WI38 (cell line): ENCODE data around the gene DMRTB1.

Source experiments
- H3K4me3 ChIP-seq: 2 replicates; pipeline ENCODE4 v1.5.1; 2011; ENCODE audit warnings: low read depth, mild to moderate bottlenecking, control low read depth, low read length
- CTCF ChIP-seq: IDR thresholded peaks from 2 replicates; pipeline ENCODE4 v1.5.1; 2012; ENCODE audit warnings: low read depth, mild to moderate bottlenecking, control low read depth, low read length

DMRTB1 gene

GRCh38 chr1:53507116-53507820 is 48.1 kb downstream of the DMRTB1 start:
- TF ChIP-seq CTCF, result no peak
- no peak overlapping the region for H3K4me3 ChIP-seq

- TF ChIP-seq CTCF, result no peak
- no peak overlapping the region for H3K4me3 ChIP-seq
Observed at GRCh38 chr1:53508056-53508990, 49.1 kb downstream of the DMRTB1 start.

GRCh38 chr1:53508991-53509666 is 49.9 kb downstream of the DMRTB1 start:
- TF ChIP-seq CTCF, result no peak

GRCh38 chr1:53509775-53510174 is 50.6 kb downstream of the DMRTB1 start:
- no peak overlapping the region for H3K4me3 ChIP-seq
- TF ChIP-seq CTCF, result no peak

More at GRCh38 chr1:53508991-53509666, 49.9 kb downstream of the DMRTB1 start:
- no peak overlapping the region for H3K4me3 ChIP-seq

GRCh38 chr1:53510215-53510614 is 51.0 kb downstream of the DMRTB1 start:
- H3K4me3 ChIP-seq, result no peak overlapping the region
- no peak for TF ChIP-seq CTCF

- TF ChIP-seq CTCF, result no peak
- no peak overlapping the region for H3K4me3 ChIP-seq
Observed at GRCh38 chr1:53511323-53511932, 52.2 kb downstream of the DMRTB1 start.
